Spleen (tissue), 11 donors: Measurements from ENCODE around the gene KRT15. TPM values are rescaled to one million over a fixed set of nuclear protein-coding genes. Genes with fewer than 3 reads are reported as not detected.

ENCODE experiments used
- DNase-seq: peaks from one replicate; pipeline ENCODE4 v3.0.0-alpha.2; 2020
- H3K27ac ChIP-seq, 8 donors: fragments of 200-600 bp; sonication (generic) in 7 of 8; 1 replicate in 4 of 8; 2 replicates in 4 of 8; pipeline versions ENCODE4 v1.5.0 to v1.8.0; 2016 to 2021; ENCODE audit warnings: inconsistent platforms in 4 of 8, mild to moderate bottlenecking in 4 of 8, moderate library complexity in 1 of 8
- H3K27me3 ChIP-seq, 7 donors: fragments of 200-600 bp; sonication (generic) in 6 of 7; replicated peaks in 1 of 7; 1 replicate in 4 of 7; 2 replicates in 3 of 7; pipeline versions ENCODE4 v1.5.0 to v1.8.0; 2016 to 2021; ENCODE audit warnings: inconsistent platforms in 3 of 7, mild to moderate bottlenecking in 1 of 7
- H3K36me3 ChIP-seq, 6 donors: fragments of 200-600 bp; sonication (generic) in 5 of 6; 1 replicate in 4 of 6; 2 replicates in 2 of 6; pipeline versions ENCODE4 v1.5.0 to v1.8.0; 2016 to 2021; ENCODE audit warnings: inconsistent platforms in 2 of 6
- H3K4me1 ChIP-seq, 6 donors: fragments of 200-600 bp; sonication (generic) in 5 of 6; 1 replicate in 3 of 6; 2 replicates in 3 of 6; pipeline versions ENCODE4 v1.5.0 to v1.8.0; 2016 to 2021; ENCODE audit warnings: inconsistent platforms in 3 of 6
- H3K4me3 ChIP-seq, 8 donors: fragments of 200-600 bp; sonication (generic) in 7 of 8; 1 replicate in 4 of 8; 2 replicates in 4 of 8; pipeline versions ENCODE4 v1.5.0 to v1.8.0; 2016 to 2021; ENCODE audit warnings: inconsistent platforms in 4 of 8, mild to moderate bottlenecking in 4 of 8, moderate library complexity in 2 of 8
- H3K9me3 ChIP-seq, 8 donors: fragments of 200-600 bp; sonication (generic) in 7 of 8; 1 replicate in 4 of 8; 2 replicates in 4 of 8; pipeline versions ENCODE4 v1.5.0 to v1.8.0; 2016 to 2021; ENCODE audit warnings: inconsistent platforms in 4 of 8
- CTCF ChIP-seq, 11 experiments: fragments of 200-600 bp in 7 of 11; fragments of 450-650 bp in 4 of 11; sonication (generic) in 4 of 11; IDR thresholded peaks in 8 of 11; conservative IDR thresholded peaks in 3 of 11; 1 replicate in 7 of 11; 2 replicates in 4 of 11; pipeline versions ENCODE4 v1.4.0 to v1.8.0; 2016 to 2021; ENCODE audit warnings: antibody characterized with exemption in 11 of 11, inconsistent platforms in 4 of 11, mild to moderate bottlenecking in 1 of 11
- POLR2A ChIP-seq, 3 donors: fragments of 450-650 bp; IDR thresholded peaks; one replicate each; pipeline ENCODE4 v1.5.1; 2017; ENCODE audit warnings: antibody characterized with exemption in 3 of 3, mild to moderate bottlenecking in 1 of 3
- POLR2AphosphoS5 ChIP-seq, 3 donors: sonication (generic); formaldehyde crosslinking; IDR thresholded peaks; one replicate each; pipeline ENCODE4 v1.5.1; 2017; ENCODE audit warnings: antibody characterized with exemption in 3 of 3
- WGBS, 5 donors: extraction: QIAGEN DNeasy Blood & Tissue Kit in 3 of 5; methylation state at CpG; one replicate each; pipeline versions ENCODE4 v1.1.5 to v1.1.7; 2013 to 2018; 5-methylcytosine and 5-hydroxymethylcytosine counted together
- intact Hi-C: fragments of 100-400 bp; cut with DNase I; formaldehyde crosslinking; loops from one replicate; pipeline ENCODE4 v1.15.0; 2023; ENCODE audit warnings: low total_unique reads
- microRNA-seq, 3 donors: library from miRNA; unstranded; fragments of <30 nt; microRNA quantifications; one replicate each; pipeline versions ENCODE4 to v1.1.0, GENCODE V29; 2019 to 2020
- polyA plus RNA-seq, 3 donors: library from polyadenylated mRNA; stranded (reverse); fragments of 200-250 nt; gene quantifications; one replicate each; pipeline ENCODE4 v1.2.1, GENCODE V29; 2013
- small RNA-seq, 4 donors: library from RNA; depleted of rRNA; stranded (forward); fragments of <200 nt; gene quantifications; one replicate each; pipeline ENCODE3, GENCODE V24; 2016
- total RNA-seq, 7 donors: library from RNA; depleted of rRNA in 3 of 7; stranded (reverse); fragments of >200 nt in 3 of 7; fragmentation: NEBNext Ultra II Directional in 4 of 7; extraction: Animal tissue kit (Norgen Biotek cat#: 25700) in 4 of 7; gene quantifications; one replicate each; pipeline versions ENCODE4 v1.1.0 to v1.2.1, GENCODE V29; 2016 to 2021
- donor health status: healthy with polysubstance abuse.
- donor health status: DM: no; HTN: no; CAD: no; lungs with moderate emphysema.
- donor health status: DM: no; HTN: no; CAD: no.
- donor health status: Bipolar disorder and iron deficiency.
- donor health status: healthy.
- donor health status: DM: no; HTN: no; CAD: no.
- donor health status: DM: yes; HTN: yes; CAD: no.

The KRT15 gene
- total and polyA plus RNA-seq, 10 donors, result 0.07 to 1.3 (median 0.11) TPM; not detected in 7

- peaks cover 0 to 24% (median 0%) of the 10 kb centered on the region in 7 donors for H3K27me3 ChIP-seq
- intact Hi-C loops, result no loop called here
- 57 to 76% (median 63%) methylated on average over 5 to 6 of the region's 6 CpGs for WGBS, 5 donors
- DNase-seq, result no peak
- no peaks in the 10 kb centered on the region for H3K36me3 ChIP-seq
- peaks cover 0 to 14% (median 6%) of the 10 kb centered on the region in 8 donors for H3K9me3 ChIP-seq
- H3K27ac ChIP-seq, result no peak overlapping the region
- TF ChIP-seq POLR2A (IDR thresholded peaks at IDR 0.05), result no peak
- no peak for TF ChIP-seq CTCF (IDR thresholded peaks at IDR 0.05 in 8 of 11, conservative IDR thresholded peaks at IDR 0.05 in 3 of 11)
- no peak for TF ChIP-seq POLR2AphosphoS5 (IDR thresholded peaks at IDR 0.05)
- no peak overlapping the region for H3K4me3 ChIP-seq
- H3K4me1 ChIP-seq, result no peaks in the 10 kb centered on the region
These were observed 54.0 kb downstream of the KRT15 start for GRCh38 chr17:41464682-41465081.

GRCh38 chr17:41464173-41464572, 54.5 kb downstream of the KRT15 start:
- peaks cover 0 to 14% (median 6%) of the 10 kb centered on the region in 8 donors for H3K9me3 ChIP-seq
- no peak overlapping the region for H3K4me3 ChIP-seq
- WGBS, 5 donors, result 83 to 90% (median 88%) methylated on average over 8 to 11 of the region's 11 CpGs
- intact Hi-C loops, result no loop called here
- no peak for DNase-seq
- H3K36me3 ChIP-seq, result no peaks in the 10 kb centered on the region
- TF ChIP-seq POLR2A (IDR thresholded peaks at IDR 0.05), result no peak
- no peak for TF ChIP-seq POLR2AphosphoS5 (IDR thresholded peaks at IDR 0.05)
- TF ChIP-seq CTCF (IDR thresholded peaks at IDR 0.05 in 8 of 11, conservative IDR thresholded peaks at IDR 0.05 in 3 of 11), result no peak
- H3K27me3 ChIP-seq, result peaks cover 0 to 24% (median 0%) of the 10 kb centered on the region in 7 donors
- H3K27ac ChIP-seq, result no peak overlapping the region
- no peaks in the 10 kb centered on the region for H3K4me1 ChIP-seq

- no peak overlapping the region for H3K27ac ChIP-seq
- no peak for DNase-seq
- no peaks in the 10 kb centered on the region for H3K36me3 ChIP-seq
- H3K4me3 ChIP-seq, result no peak overlapping the region
- intact Hi-C loops, result no loop called here
- peaks cover 0 to 14% (median 6%) of the 10 kb centered on the region in 8 donors for H3K9me3 ChIP-seq
- TF ChIP-seq POLR2A (IDR thresholded peaks at IDR 0.05) (no peak), CTCF (IDR thresholded peaks at IDR 0.05 in 8 of 11, conservative IDR thresholded peaks at IDR 0.05 in 3 of 11) (no peak), POLR2AphosphoS5 (IDR thresholded peaks at IDR 0.05) (no peak)
- no peaks in the 10 kb centered on the region for H3K4me1 ChIP-seq
- 90 to 97% (median 92%) methylated on average over 8 of the region's 8 CpGs for WGBS, 5 donors
- peaks cover 0 to 24% (median 0%) of the 10 kb centered on the region in 7 donors for H3K27me3 ChIP-seq
These were observed 54.9 kb downstream of the KRT15 start for GRCh38 chr17:41463746-41464145.

Small RNA genes within 50 kb of the gene (microRNA-seq; reads per million reads assigned to microRNA genes)
- 0 reads per million in 3 donors for gene MIR6510

Small RNA genes within 50 kb of the gene (small RNA-seq; reads per million reads assigned to genes)
- gene RNU2-32P, result 0.12 to 0.60 (median 0.34) reads per million in 4 donors

Other genes with a start within 250 kb of the KRT15 start
- gene KRTAP9-7, start 243.2 kb downstream of the KRT15 start, total RNA-seq, result not detected
- gene KRTAP9-7, start 243.2 kb downstream of the KRT15 start, polyA plus RNA-seq, result not detected
- not detected for gene KRTAP29-1, start 216.0 kb downstream of the KRT15 start, total RNA-seq
- not detected for gene KRTAP29-1, start 216.0 kb downstream of the KRT15 start, polyA plus RNA-seq
- gene KRTAP16-1, start 209.6 kb downstream of the KRT15 start, total RNA-seq, result not detected
- not detected for gene KRTAP16-1, start 209.6 kb downstream of the KRT15 start, polyA plus RNA-seq
- not detected for gene KRTAP17-1, start 203.2 kb downstream of the KRT15 start, total RNA-seq
- not detected for gene KRTAP17-1, start 203.2 kb downstream of the KRT15 start, polyA plus RNA-seq
- not detected for gene KRT33A, start 168.1 kb downstream of the KRT15 start, total RNA-seq
- not detected for gene KRT33A, start 168.1 kb downstream of the KRT15 start, polyA plus RNA-seq
- gene KRT33B, start 149.1 kb downstream of the KRT15 start, total RNA-seq, result not detected
- not detected for gene KRT33B, start 149.1 kb downstream of the KRT15 start, polyA plus RNA-seq
- gene KRT34, start 136.6 kb downstream of the KRT15 start, total RNA-seq, result not detected
- gene KRT34, start 136.6 kb downstream of the KRT15 start, polyA plus RNA-seq, result not detected
- gene KRT31, start 121.3 kb downstream of the KRT15 start, total RNA-seq, result not detected
- not detected for gene KRT31, start 121.3 kb downstream of the KRT15 start, polyA plus RNA-seq
- gene KRT37, start 94.3 kb downstream of the KRT15 start, total RNA-seq, result not detected
- not detected for gene KRT37, start 94.3 kb downstream of the KRT15 start, polyA plus RNA-seq
- gene KRT38, start 77.9 kb downstream of the KRT15 start, total RNA-seq, result under 1 TPM in 2 of 7 donors, not detected in 5; 0.26 to 0.39 TPM
- not detected for gene KRT38, start 77.9 kb downstream of the KRT15 start, polyA plus RNA-seq
- not detected for gene KRT32, start 51.5 kb downstream of the KRT15 start, total RNA-seq
- not detected for gene KRT32, start 51.5 kb downstream of the KRT15 start, polyA plus RNA-seq
- gene KRT35, start 37.7 kb downstream of the KRT15 start, total RNA-seq, result under 1 TPM in 1 of 7 donors, not detected in 6; 0.19 TPM
- under 1 TPM in 1 of 3 donors, not detected in 2; 0.19 TPM for gene KRT35, start 37.7 kb downstream of the KRT15 start, polyA plus RNA-seq
- 1 to 10 TPM in 2 of 7 donors, under 1 TPM in 4, not detected in 1; 0.27 to 2.7 (median 0.44) TPM for gene KRT36, start 29.0 kb downstream of the KRT15 start, total RNA-seq
- gene KRT36, start 29.0 kb downstream of the KRT15 start, polyA plus RNA-seq, result under 1 TPM; 0.20 to 0.51 (median 0.22) TPM
- not detected for gene KRT13, start 13.3 kb downstream of the KRT15 start, total RNA-seq
- 10 to 100 TPM in 1 of 3 donors, 1 to 10 TPM in 2; 1.6 to 26.4 (median 3.8) TPM for gene KRT13, start 13.3 kb downstream of the KRT15 start, polyA plus RNA-seq
- 1 to 10 TPM in 3 of 7 donors, under 1 TPM in 3, not detected in 1; 0.44 to 2.8 (median 0.83) TPM for gene KRT19, start 9.4 kb upstream of the KRT15 start, total RNA-seq
- gene KRT19, start 9.4 kb upstream of the KRT15 start, polyA plus RNA-seq, result 1 to 10 TPM in 2 of 3 donors, under 1 TPM in 1; 0.20 to 3.9 (median 1.9) TPM
- gene KRT9, start 53.2 kb upstream of the KRT15 start, total RNA-seq, result not detected
- gene KRT9, start 53.2 kb upstream of the KRT15 start, polyA plus RNA-seq, result not detected
- under 1 TPM in 1 of 7 donors, not detected in 6; 0.79 TPM for gene KRT14, start 68.0 kb upstream of the KRT15 start, total RNA-seq
- under 1 TPM; 0.06 to 0.17 (median 0.16) TPM for gene KRT14, start 68.0 kb upstream of the KRT15 start, polyA plus RNA-seq
- not detected for gene KRT16, start 93.9 kb upstream of the KRT15 start, total RNA-seq
- gene KRT16, start 93.9 kb upstream of the KRT15 start, polyA plus RNA-seq, result under 1 TPM in 2 of 3 donors, not detected in 1; 0.07 to 0.19 TPM
- gene KRT17, start 105.7 kb upstream of the KRT15 start, total RNA-seq, result 1 to 10 TPM in 1 of 7 donors, not detected in 6; 1.2 TPM
- gene KRT17, start 105.7 kb upstream of the KRT15 start, polyA plus RNA-seq, result under 1 TPM in 2 of 3 donors, not detected in 1; 0.58 to 0.70 TPM
- 100 to 1,000 TPM; 313 to 897 (median 665) TPM for gene EIF1, start 170.0 kb upstream of the KRT15 start, total RNA-seq
- 100 to 1,000 TPM; 560 to 722 (median 560) TPM for gene EIF1, start 170.0 kb upstream of the KRT15 start, polyA plus RNA-seq
- gene GAST, start 193.4 kb upstream of the KRT15 start, total RNA-seq, result not detected
- gene GAST, start 193.4 kb upstream of the KRT15 start, polyA plus RNA-seq, result not detected
- 1 to 10 TPM in 5 of 7 donors, under 1 TPM in 2; 0.83 to 8.4 (median 1.7) TPM for gene HAP1, start 215.8 kb upstream of the KRT15 start, total RNA-seq
- gene HAP1, start 215.8 kb upstream of the KRT15 start, polyA plus RNA-seq, result under 1 TPM; 0.33 to 0.58 (median 0.54) TPM